Activated effector memory CD4-positive, alpha-beta T cell treated with anti-CD3 and anti-CD28 coated beads, Interleukin-2, amount 50 U/mL, for 16 hours (primary cell): Measurements from ENCODE around the gene PCSK2.

Experiments used
- DNase-seq: peaks from one replicate; pipeline ENCODE4 v3.0.0-alpha.2; 2020

PCSK2 gene

DNA sequence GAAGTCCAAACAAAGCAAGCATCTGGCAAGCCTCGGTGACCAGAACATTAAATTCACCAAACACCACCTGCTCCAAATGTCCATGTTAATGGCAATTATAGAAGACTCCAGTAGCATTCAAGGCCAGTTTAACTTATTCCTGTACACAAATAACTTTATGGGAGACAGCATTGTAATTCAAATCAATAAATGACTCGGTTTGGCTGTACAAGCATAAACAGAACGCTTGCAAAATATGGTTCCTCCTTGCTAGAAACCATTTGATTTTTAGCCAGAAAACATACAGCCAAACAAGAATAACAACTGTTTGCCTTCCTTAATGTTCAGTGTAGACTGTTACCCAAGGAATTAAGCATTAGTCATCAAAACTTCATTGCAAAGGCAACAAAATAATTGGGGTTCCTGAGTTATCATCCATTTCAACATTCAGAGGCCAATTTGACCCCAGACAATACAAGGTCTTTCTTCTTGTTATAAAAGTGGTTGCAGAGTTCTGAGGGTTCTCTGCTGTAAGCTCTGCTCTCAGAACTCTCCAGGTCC lies 179.3 kb downstream of the PCSK2 start:
- no peak for DNase-seq

DNA sequence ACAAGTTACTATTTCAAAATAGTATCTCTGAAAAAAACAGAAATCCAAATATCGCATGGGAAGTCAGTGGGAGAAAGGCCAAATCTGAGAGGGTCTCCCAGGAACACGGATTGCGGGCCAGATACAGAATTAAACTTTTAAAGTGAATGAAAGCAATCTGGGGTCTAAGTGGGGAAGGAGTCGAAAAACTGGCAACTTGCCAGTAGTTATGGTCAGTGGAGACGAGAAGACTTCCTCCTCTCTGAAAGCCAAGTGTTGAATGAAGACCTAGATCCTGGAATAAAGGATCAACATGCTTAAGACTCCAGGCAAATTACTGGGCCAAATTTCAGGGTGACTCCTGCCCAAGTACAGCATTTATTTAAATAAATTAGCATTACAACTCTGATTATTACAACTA lies 180.7 kb downstream of the PCSK2 start:
- DNase-seq, result no peak

DNA sequence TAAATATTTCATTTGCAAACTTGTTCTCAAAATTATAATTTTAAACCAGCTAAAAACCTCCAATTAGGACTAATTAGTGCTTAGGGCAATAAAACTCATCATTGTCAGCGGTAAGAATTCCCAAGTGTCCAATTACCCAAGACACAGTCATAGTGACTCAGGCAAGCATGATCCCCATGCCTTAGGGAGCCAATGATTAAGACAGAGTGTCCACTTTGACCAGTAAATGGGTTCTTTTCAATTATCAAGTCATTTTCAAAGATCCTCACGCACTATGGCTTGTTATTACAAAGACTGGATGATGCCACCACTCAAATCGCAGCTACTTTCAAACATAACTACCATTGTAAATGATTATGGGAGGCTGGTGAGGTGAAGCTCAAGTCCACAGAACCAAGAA lies 190.4 kb downstream of the PCSK2 start:
- DNase-seq, result no peak

DNA sequence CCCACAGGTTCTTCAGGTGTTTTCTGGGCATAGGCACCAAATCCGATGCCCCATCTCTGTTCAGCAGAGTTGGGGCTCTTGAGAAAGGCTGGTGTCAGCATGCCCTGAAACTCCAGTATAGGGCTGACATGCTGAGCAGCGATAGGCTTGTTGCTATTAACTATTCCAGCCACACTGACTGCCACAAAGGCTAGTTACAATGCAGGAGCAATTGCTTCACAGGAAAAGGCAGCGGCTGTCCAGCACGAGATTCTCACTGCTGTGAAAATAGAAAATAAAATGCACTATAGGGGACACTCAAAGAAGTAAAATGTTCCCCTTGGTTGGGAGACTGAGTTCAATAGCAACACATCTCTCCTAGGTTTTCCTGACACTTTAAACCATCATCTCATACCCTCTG lies 191.9 kb downstream of the PCSK2 start:
- no peak for DNase-seq

- no peak for DNase-seq
These were observed 192.7 kb downstream of the PCSK2 start for GRCh38 chr20:17419479-17420041.

DNA sequence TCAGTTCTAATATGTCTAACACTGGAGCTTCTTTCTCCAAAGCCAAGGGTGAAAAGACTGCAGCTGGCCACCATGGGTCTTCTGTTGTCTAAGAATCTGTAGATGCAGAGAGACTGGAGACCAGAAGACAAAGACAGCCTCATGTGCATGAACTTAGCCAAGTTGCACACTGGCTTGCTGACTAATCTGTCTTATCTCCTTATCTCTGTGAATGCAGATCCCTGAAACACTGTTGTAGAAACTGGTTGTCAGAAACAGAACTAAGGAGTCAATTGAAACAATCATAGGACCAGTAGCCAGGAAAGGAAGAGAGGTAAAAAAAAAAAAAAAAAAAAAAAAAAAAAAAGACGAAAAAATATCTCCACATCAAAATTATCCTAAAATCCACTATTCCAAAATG lies 194.7 kb downstream of the PCSK2 start:
- DNase-seq, result no peak

- DNase-seq, result no peak
These were observed 196.9 kb downstream of the PCSK2 start for GRCh38 chr20:17423782-17424181.

GRCh38 chr20:17427638-17428037 lies 200.8 kb downstream of the PCSK2 start:
- no peak for DNase-seq

- DNase-seq, result no peak
These were observed 203.5 kb downstream of the PCSK2 start for GRCh38 chr20:17430125-17430950.

DNA sequence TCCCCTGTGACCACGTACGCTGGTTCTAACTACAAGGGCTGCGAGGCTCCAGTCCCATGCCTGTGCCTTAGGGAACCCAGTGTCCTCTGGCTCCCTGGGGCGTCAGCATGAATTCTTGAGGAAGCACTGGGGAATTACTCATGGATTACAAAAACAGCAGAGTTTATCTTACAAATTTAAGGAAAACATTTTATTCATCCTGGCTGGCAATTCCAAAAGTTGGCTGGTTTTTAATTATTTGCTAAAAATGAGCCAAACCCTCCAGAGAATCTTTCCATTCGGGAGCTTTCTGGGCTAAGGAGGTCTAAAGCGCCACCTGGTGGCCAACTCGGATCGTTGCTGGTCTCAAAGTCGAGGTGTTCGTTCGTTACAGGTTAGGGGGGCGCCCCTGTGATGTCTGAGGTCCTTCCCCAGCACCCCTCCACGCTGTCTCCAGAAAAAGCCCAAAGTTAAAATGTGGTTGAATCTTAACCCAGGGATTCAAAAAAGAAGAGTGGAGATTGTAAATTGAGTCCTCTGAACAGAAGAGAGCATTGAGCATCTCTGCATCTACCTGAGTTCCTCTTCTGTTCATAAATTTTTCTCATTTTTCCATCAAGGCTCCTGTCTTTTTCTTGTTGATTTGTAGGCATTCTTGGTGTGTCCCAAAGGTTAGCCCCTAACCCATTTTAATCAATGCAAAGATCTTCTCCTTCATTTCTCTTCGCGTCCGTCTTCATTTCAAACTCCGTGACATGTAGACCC lies 205.0 kb downstream of the PCSK2 start:
- peak; percentile 84 for DNase-seq

GRCh38 chr20:17436664-17437063 lies 209.8 kb downstream of the PCSK2 start:
- no peak for DNase-seq

DNA sequence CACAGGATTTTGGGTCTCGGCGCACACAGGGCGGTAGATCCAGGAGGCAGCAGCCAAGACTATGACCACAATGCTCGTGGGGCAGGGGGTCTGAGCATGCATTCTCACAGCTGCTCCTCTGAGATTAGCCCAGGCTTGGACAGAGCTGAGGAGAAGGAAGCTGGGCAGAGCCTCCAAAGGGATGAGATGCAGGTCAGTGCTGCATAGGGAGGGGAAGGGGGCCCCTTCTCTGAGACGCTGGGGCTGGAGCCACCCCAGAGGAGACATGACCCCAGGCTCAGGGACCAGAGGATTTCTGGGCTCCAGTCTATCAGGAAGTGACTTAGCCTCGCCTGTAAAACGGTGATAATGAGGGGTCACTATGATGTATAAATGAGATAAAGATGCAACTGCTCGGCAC lies 210.4 kb downstream of the PCSK2 start:
- DNase-seq, result no peak

DNA sequence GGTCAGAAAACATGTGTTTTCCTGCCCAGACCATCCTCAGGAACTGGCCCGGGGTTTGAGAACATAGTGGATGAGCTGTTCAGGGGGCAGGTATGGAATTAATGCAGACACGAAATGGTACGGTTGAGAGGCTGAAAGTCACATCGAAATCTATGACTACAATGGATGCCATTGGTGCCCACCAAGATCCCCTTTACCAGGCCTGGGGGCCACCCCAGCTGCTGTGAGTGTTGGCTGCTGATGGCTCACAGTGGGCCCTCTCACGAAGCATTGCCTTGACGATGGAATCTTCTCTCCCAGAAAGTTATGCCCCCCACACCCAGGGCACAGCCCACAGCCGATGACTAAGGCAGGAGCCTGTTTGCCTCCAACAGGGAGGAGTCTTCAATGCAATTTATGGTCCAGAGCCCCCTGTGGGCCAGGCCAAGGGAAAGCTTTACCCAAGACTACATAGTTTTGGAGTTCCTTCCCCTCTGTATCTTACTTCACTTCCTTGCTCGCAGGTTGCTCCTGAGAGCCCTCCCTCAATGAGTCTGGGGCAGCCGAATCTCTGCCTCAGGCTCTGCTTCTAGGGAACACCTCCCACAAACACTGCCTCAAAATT lies 211.7 kb downstream of the PCSK2 start:
- DNase-seq, result no peak

GRCh38 chr20:17439616-17440296 lies 212.9 kb downstream of the PCSK2 start:
- no peak for DNase-seq

- DNase-seq, result no peak
These were observed 214.9 kb downstream of the PCSK2 start for GRCh38 chr20:17441745-17442144.

DNA sequence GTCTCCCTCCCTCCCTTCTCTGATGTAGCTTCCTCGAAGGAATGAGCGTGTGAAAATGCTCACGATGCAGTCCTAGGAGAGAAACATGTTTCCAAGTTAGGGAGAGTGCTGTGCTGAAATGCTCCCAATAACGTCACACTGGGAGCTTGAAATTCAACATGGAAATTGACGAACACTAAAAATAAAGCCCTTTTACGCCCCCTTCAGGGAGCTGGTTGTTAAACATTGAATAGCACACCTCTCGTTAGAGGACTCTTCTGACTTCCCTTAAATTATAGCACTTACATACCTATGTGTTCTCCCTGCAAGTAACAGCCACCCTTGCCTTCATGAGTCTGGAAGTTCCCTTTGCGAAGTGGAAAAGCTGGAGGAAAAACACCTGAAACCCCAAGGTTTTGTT lies 215.7 kb downstream of the PCSK2 start:
- DNase-seq, result no peak

GRCh38 chr20:17443131-17443858 lies 216.5 kb downstream of the PCSK2 start:
- no peak for DNase-seq

- DNase-seq, result no peak
These were observed 217.3 kb downstream of the PCSK2 start for GRCh38 chr20:17444091-17444490.

DNA sequence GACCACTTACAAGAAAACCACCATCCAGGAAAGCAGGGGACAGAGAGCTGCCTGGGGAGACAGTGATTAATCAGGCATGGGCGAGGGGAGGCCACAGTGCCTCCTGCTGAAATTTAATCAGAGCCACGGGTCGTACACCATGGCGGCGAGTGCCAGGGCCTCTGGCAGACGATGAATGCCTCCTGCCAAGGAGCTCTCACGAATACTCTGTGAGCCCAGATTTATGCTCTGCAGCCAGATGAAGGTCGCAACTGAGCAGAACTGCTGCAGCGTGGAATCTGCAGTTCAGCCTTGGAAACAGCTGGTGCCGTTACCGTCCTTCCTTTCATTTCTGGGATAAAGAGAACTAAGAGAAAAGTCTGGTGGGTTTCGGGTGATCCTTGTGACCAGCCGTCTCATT lies 218.7 kb downstream of the PCSK2 start:
- no peak for DNase-seq

- no peak for DNase-seq
These were observed 219.3 kb downstream of the PCSK2 start for GRCh38 chr20:17446171-17446570.

DNA sequence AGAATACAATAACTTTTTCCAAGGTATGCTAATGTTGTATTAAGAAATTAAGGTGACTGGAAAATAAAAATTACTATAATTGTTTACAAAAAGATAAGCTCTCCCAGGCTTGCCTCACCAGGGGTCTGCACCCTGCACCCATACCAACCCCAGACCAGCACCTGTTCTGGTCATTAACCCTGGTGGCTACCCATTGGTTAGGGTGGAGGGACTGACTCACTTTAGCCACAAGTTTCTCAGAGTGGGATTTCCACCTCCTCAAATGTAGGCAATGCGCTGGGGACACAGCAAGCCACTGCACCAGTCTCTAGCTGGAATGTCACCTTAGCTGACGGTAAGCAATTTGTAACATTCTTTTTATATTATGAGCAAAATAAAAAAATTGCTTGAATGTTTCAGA lies 221.2 kb downstream of the PCSK2 start:
- no peak for DNase-seq

GRCh38 chr20:17449031-17449430 lies 222.2 kb downstream of the PCSK2 start:
- no peak for DNase-seq
